Globus pallidus (tissue), 1 donor: ENCODE measurements around the gene MEGF6.

Source experiments
- DNase-seq: peaks from one replicate; pipeline ENCODE4 v3.0.0-alpha.2; 2015; ENCODE audit warnings: low spot score

Gene MEGF6

GRCh38 chr1:3609769-3610526, 1.4 kb downstream of the MEGF6 start:
- DNase-seq = no peak

DNA sequence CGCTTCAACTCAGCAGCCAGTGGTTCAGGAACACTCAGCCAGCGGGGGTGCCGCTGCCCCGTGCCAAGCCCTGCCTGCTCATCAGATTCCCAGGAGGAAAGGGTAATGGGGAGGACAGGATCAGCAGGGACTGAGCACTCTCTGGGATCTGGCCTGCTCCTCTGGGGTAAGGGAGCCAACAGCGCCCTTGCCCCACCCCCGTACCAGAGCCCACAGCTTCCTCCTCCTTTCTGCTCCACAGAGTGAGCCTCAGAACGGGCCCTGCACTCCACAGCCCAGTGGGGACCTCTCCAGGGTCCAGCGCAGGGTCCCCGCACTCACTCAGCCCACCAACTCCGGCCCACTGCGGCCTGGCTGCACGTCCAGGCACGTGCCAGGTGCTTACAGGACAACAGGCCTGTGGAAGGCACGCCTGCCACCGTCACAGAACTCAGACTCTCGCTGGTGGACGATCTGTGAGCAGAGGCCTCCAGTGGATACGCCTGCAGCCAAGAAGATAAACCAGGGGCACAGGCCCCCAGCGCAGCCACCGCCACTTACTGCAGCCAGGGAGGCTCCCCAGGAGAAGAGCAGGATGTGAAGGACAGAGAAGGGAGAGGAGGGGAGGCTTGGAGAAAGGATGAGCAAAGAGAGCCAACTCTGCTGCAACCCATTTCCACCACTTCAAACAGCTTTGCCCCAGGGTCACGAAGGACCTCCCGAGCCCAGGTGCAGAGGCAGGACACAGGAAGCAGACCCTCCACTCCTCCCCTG, 2.1 kb downstream of the MEGF6 start:
- DNase-seq = no peak

DNA sequence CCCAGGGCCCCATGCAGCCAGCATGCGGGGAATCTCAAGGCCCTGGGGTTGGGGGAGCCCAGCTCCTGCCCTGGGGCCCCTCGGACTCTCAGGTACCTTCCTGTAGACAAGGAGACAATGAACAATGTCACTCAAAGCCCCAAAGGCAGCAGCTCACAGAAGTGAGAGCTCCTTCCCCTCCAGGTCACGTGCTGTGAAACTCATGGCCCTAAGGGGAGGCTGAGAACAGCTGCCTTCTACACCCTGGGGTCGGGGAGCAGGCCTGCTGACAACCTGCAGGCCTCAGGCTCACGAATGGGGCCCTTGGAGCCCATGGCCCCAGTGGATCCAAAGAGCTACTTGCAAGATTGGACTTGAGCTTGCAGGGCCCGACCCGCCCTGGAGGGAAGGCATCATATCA, 3.2 kb downstream of the MEGF6 start:
- no peak for DNase-seq

DNA sequence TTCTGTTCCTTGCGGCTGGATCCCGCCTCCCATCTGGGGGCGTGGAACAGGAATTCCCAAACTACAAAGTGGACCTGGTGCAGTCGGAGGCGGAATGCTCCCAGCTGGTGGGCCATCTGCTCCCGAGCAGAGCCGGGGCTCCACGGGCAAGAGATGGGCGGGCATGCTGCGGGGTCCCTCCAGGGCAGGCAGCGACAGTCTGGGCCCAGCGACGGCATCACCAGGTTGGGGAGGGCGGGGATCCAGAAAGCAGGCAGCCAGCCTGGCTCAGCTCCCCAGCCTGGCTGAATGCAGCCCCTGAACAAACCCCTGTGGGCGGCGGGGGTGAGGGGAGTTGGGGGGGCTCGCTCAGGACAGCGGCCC, 3.6 kb downstream of the MEGF6 start:
- DNase-seq = no peak

GRCh38 chr1:3606779-3607702, 4.3 kb downstream of the MEGF6 start:
- no peak for DNase-seq

GRCh38 chr1:3604997-3605823, 6.1 kb downstream of the MEGF6 start:
- no peak for DNase-seq

DNA sequence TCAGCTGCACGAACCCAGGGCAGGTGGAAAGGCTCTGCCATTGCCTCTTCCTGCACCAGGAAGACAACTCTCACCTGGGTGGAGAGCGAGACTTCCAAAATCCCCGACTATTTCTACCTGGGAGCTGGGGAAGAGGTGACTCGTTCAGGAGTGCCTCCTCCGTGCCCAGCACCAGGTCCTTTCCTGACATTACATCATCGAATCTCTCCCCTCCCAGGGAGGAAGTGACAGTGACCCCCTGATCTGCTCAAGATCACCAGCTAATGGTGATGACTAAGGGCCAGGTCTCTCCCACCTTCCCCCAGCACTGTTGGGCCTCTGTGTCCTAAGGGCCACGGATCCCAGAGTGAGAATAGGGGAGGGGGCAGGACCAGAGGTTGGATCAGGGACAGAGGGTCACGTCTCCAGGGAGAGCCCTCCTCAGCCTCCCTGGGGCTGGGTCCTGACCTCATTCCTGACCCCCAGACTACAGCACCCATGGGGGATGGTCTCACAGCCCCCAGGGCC, 6.8 kb downstream of the MEGF6 start:
- no peak for DNase-seq

- DNase-seq = no peak
These were observed 7.5 kb downstream of the MEGF6 start for GRCh38 chr1:3603571-3604467.

- no peak for DNase-seq
These were observed 8.2 kb downstream of the MEGF6 start for GRCh38 chr1:3603156-3603555.

- no peak for DNase-seq
These were observed 8.9 kb downstream of the MEGF6 start for GRCh38 chr1:3602375-3602774.

GRCh38 chr1:3601743-3602142, 9.6 kb downstream of the MEGF6 start:
- DNase-seq = no peak

- no peak for DNase-seq
These were observed 11.0 kb downstream of the MEGF6 start for GRCh38 chr1:3600354-3600753.

DNA sequence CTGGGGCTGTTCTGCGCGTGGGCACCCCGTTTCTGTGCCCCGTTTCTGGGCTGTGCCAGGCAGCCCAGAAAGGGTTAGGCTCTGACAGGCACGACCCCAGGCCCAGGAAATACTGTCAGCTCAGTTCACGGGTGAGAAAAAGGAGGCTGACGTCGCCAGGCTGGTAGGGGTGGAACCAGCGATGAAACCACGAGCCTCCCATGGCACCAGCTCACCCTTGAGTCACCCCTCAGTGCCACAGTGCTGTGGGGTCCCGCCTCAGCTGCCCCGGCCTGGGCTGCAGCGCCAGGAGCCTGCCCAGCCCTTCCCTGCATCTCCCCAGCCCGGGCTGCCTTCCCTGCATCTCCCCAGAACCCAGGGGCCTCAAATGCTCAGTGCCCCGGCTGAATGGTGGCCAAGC, 11.5 kb downstream of the MEGF6 start:
- DNase-seq = no peak

DNA sequence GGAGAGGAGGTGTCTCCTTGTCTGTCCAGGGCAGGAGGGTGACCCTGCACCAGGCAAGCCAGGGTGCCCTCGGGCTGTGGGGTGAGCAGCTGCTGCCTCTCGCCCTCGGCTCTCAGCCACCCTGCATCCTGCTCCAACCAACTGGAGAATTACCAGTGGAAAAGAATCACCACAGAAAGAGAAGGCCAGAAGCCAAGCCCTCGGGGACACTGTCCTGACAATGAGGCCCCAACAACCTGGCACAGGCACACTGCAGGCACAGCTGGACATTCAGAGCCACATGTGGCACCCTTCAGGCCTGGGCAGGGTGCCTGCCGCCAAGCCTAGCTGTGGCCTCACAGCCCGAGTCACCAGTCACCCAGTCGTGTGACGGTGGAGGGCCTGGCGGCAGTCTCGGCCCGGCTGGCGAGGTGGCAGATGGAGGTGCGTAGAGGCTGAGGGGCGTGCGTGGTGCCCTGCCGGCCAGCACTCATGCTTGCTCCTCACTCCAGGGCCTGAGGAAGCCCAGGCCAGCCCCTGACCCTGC, 12.0 kb downstream of the MEGF6 start:
- peak; percentile 28 for DNase-seq

DNA sequence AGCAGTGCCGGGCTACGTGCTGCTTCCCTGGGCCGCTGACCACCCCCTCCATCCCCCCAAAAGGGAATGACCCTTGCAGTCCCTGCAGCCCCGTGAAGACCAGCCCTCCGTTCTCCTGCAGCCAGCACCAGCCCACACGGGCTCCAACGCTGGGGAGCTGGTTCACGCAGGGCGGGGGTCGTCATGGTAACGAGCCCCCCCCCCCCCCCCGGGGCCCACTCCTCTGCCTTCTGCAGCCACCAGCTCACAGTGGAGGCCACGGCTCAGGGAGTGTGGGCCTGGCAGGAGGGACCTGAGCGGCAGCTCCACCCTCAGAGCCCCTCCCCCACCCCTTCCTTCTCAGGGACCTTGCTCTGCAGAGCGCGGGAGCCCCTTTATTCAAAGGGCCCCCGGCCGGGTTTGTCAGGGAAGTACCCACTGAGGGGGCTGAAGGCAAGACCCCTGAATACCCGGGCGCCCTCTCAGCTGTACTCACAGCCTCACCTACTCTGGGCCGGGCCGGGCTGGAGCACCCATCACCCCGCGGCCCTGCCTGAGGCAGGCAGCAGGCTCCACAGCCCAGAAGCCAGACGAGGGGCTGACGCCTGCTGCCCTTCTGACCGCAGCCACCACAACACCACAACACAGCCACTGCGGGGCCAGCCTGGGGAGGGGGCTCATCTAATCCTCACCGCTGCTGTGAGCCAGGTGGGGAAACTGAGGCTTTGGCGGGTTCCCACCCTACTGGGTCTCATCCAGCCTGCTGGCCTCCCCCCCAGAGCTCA, 12.6 kb downstream of the MEGF6 start:
- DNase-seq = no peak

DNA sequence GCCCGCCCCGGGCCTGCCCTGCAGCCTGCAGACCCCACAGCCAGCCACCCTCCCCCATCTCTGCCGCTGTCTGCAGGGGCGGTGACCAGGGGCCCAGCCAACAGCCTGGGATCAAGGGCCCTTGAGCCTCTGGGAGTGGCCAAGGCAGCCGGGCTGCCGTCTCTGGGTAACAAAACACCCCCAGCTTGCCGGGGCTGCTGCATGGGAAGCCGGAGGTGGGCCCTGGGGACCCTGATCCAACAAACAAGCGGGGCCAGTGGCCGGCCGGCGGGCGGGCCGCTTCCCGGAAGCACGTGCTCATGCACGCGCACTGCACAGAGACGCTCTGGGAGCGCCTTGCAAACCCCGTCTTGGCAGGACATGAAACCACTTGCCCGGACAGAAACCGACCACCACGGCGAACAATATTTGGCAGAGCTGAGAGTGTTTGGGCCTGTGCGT, 13.2 kb downstream of the MEGF6 start:
- no peak for DNase-seq

- DNase-seq = no peak
These were observed 13.7 kb downstream of the MEGF6 start for GRCh38 chr1:3597599-3597964.

DNA sequence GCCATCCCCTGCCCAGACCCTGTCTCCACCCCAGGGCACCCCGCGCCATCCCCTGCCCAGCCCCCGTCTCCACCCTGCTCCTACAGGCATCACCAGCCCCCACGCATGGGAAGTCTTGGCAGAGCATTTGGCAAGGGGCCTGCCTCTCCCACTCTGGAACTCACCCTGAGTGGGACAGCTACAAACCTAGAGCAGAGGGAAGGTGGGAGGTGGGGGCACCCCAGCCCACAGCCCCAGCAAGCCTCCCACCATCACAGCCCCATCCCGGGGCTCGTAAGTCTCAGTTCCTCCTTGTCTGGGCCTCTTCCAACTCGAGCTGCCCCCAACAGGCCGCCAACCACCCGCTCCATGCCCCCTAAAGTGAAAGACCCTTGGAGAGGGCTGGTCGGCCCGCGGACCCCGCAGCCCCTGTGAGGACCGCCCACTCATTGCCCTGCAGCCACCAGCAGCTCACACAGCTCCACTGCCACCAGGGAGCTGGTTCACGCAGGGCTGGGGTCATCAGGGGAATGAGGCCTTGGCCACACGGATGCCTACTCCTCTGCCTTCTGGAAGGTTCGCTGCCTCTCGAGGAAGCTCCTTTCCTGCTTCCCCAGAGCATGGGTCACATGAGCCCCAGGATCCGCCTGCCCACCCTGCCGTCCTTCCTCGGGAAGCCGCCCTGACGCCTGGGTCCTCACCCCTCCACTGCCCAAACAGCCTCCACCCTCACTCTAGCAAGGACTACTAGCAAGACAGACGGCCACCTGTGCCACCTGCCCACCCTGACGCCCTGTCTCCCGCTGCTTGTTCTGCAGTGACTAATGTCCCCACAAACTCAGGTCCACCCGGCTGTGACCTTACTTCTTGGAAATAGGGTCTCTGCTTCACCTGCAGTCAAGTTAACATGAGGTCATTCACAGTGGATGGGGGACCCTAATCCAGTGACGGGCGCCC, 14.4 kb downstream of the MEGF6 start:
- DNase-seq = no peak
